HG03520 (cell line): ENCODE results near the gene PLXNA4.
"Not testable (repeated sequence)": the region's sequence is repeated elsewhere in the genome, so short reads cannot be mapped to it uniquely, and the experiment has no call there.

ENCODE experiments used
- ATAC-seq: cut with Tn5 transposase; IDR thresholded peaks from one replicate; pipeline ENCODE4 v1.9.1; 2021; ENCODE audit warnings: mild to moderate bottlenecking, moderate library complexity; ENCODE audit not compliant: unreplicated experiment

Gene PLXNA4

GRCh38 chr7:132575982-132576720 lies at the start of gene PLXNA4:
TSS of gene PLXNA4 (minus strand) at chr7:132576470. CDS start at chr7:132508693, 67,777 bp downstream.
- ATAC-seq: no peak

GRCh38 chr7:132625651-132626050 lies 49.4 kb upstream of the PLXNA4 start:
- ATAC-seq: no peak

GRCh38 chr7:132622081-132622480 lies 45.8 kb upstream of the PLXNA4 start:
- no peak for ATAC-seq

GRCh38 chr7:132619967-132620366 lies 43.7 kb upstream of the PLXNA4 start:
- ATAC-seq: no peak

- ATAC-seq: no peak
These were observed 42.7 kb upstream of the PLXNA4 start for GRCh38 chr7:132618956-132619305.

GRCh38 chr7:132618271-132618955 lies 42.1 kb upstream of the PLXNA4 start:
- no peak for ATAC-seq

GRCh38 chr7:132614428-132615318 lies 38.4 kb upstream of the PLXNA4 start:
- no peak for ATAC-seq

GRCh38 chr7:132613737-132614136 lies 37.5 kb upstream of the PLXNA4 start:
- ATAC-seq: no peak

- no peak for ATAC-seq
These were observed 34.7 kb upstream of the PLXNA4 start for GRCh38 chr7:132610995-132611394.

- ATAC-seq: no peak
These were observed 33.7 kb upstream of the PLXNA4 start for GRCh38 chr7:132609906-132610520.

- ATAC-seq: no peak
These were observed 33.0 kb upstream of the PLXNA4 start for GRCh38 chr7:132609222-132609621.

- no peak for ATAC-seq
These were observed 32.3 kb upstream of the PLXNA4 start for GRCh38 chr7:132608523-132608922.

- no peak for ATAC-seq
These were observed 31.4 kb upstream of the PLXNA4 start for GRCh38 chr7:132607656-132608055.

GRCh38 chr7:132604121-132604520 lies 27.9 kb upstream of the PLXNA4 start:
- ATAC-seq: no peak

- ATAC-seq: no peak
These were observed 27.1 kb upstream of the PLXNA4 start for GRCh38 chr7:132603220-132603833.

- no peak for ATAC-seq
These were observed 25.5 kb upstream of the PLXNA4 start for GRCh38 chr7:132601783-132602182.

GRCh38 chr7:132596588-132596987 lies 20.3 kb upstream of the PLXNA4 start:
- no peak for ATAC-seq

- not testable (repeated sequence) for ATAC-seq
These were observed 18.5 kb upstream of the PLXNA4 start for GRCh38 chr7:132594741-132595140.

- no peak for ATAC-seq
These were observed 16.7 kb upstream of the PLXNA4 start for GRCh38 chr7:132592936-132593335.

GRCh38 chr7:132592231-132592920 lies 16.1 kb upstream of the PLXNA4 start:
- no peak for ATAC-seq
